DMS 273 (cell line): Measurements from ENCODE around the gene ANKRD44.

Experiments used
- DNase-seq: peaks from one replicate; lab custom pipeline; 2025; ENCODE audit not compliant: unreplicated experiment; lab: John Stamatoyannopoulos, UW

Gene ANKRD44

GRCh38 chr2:196966061-196966460, 344.5 kb downstream of the ANKRD44 start:
- DNase-seq = no peak

- DNase-seq = no peak
Measured at GRCh38 chr2:196965651-196966050, 344.9 kb downstream of the ANKRD44 start.

DNA sequence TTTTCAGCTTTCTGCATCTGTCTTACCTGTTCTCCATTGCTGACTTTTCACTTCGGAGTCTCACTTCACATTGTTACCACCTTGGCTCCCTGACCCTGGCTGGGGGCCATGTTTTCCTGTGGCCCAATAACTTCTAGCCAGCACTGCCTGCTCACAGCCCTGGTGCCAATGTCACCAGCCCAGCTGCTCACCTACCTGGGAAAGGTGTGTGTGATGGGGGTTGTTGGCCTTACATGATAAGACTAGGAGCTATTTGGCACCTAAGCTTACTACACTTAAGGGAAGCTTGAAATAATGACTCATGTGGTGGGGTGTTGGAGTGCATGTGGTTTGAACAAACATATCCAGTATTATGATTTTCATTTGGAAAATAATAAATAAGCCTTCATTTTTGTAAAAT, 346.6 kb downstream of the ANKRD44 start:
- no peak for DNase-seq

DNA sequence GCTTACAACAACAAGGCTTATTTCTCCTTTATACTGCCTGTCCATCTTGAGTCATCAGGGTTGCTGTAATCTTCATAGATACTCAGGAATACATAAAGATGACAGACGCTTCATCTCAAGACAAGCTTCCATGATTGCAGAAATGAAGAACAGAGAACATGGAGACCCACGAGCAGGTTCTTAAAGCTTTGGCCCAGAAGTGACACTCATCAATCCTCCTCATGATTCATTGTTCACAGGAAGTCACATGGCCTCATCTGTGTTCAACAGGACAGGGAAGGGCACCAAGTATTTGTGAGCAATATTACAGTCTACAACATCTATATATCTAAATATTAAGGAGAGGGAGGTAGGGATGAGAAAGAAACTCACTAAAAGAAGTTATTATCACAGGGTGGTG, 347.5 kb downstream of the ANKRD44 start:
- no peak for DNase-seq

- DNase-seq = no peak
Measured at GRCh38 chr2:196962325-196962724, 348.3 kb downstream of the ANKRD44 start.

DNA sequence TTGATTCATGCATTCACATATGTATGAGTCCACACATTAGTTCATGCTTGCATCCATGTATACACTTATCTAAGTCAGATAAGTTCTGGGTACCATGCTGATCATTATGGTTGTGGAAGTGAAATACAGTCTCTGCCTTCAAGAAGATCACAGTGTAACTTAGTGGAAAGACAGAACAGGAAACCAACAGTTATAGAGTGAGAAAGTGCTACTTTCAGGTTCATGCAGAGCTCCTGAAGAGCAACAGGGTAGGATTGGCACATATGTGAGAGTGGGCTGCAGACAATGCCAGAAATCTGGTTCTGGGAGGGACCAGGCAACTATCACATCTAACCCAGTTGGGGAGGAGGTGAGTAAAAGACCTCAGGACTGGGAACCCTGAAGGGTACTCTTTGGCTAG, 348.7 kb downstream of the ANKRD44 start:
- no peak for DNase-seq

- DNase-seq = no peak
Measured at GRCh38 chr2:196959734-196960338, 350.7 kb downstream of the ANKRD44 start.

DNA sequence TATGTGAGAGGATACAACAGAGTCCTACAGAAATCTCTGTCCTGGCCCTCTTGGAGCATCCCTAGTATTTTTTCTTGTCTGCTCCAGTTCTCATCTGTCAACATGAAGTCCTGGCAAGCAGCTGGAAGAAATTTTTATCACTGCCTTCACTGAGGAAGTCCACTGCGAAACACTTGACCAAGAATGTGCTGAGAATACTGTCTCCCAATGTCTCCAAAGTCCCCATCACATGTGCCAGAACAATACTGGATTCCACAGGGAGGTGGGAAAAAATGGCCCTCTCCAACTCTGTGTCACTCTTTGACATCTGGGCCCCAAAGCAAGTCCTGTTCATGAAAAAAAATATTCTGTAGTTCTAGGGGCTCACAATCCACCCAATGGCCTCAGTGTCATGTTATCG, 351.3 kb downstream of the ANKRD44 start:
- DNase-seq = no peak

- DNase-seq = no peak
Measured at GRCh38 chr2:196957881-196958525, 352.6 kb downstream of the ANKRD44 start.

DNA sequence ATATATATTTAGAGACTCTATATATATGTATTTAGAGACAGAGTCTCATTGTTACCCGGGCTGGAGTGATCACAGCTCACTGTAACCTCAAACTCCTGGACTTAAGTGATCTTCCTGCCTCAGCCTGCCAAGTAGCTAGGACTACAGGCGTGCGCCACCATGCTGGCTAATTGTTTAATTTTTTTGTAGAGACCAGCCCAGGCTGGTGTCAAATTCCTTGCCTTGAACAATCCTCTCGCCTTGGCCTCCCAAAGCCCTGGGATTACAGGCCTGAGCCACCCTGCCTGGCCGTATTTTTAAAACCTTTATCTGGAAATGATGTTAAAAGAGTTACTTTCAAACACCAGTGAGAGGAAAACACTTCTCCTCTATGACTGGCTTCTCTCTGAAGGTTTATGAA, 353.1 kb downstream of the ANKRD44 start:
- no peak for DNase-seq

DNA sequence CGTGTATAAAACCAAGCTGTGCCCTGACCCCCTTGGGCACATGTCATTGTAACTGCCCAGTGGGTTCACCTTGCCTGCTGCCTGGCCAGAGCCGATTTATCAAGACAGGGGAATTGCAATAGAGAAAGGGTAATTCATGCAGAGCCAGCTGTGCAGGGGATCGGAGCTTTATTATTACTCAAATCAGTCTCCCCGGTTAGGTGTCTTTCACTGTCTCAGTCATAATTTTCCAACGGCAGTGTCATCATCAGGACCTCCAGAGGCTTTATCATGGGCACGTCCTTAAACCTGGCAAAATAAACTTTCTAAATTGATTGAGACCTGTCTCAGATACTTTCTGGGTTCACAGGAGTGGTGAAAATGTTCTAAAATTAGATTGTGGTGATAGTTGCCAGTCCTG, 354.5 kb downstream of the ANKRD44 start:
- DNase-seq = no peak

GRCh38 chr2:196955036-196955435, 355.5 kb downstream of the ANKRD44 start:
- no peak for DNase-seq

DNA sequence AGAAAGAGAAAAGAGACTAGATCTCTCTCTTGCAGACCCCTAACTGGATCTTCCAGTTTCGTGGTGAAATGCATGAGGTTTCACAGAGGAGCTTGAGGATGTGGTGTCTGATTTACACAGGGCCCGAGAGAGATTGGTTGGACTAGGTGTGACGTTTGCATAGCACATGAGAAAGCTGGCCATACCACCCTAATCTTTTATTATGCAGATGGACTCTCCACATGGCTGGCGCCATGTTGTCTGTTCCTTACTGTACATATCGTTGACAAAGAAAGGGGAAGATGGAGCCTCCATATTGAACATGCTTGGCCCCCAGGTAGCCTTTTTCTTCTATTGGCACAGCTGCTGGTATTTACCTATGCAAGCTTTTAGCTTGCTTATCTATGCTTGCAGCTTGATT, 356.6 kb downstream of the ANKRD44 start:
- no peak for DNase-seq

DNA sequence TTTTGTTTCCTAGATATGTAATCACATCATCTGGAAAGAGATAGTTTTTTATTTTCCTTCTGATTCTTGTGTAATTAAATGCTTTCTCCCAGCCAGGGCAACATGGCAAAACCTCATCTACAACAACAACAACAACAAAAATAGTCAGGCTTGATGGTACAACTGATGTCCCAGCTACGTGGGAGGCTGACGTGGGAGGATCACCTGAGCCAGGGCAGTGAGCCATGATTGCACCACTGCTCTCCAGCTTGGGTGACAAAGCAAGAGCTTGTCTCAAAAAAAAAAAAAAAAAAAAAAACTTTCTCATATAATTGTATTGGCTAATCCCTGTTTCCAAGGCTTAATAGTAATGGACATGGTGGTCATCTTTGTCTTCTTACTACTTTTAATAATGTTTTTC, 357.6 kb downstream of the ANKRD44 start:
- DNase-seq = no peak

GRCh38 chr2:196951973-196952372, 358.6 kb downstream of the ANKRD44 start:
- peak; percentile 8 for DNase-seq

GRCh38 chr2:196949116-196949515, 361.5 kb downstream of the ANKRD44 start:
- DNase-seq = no peak

DNA sequence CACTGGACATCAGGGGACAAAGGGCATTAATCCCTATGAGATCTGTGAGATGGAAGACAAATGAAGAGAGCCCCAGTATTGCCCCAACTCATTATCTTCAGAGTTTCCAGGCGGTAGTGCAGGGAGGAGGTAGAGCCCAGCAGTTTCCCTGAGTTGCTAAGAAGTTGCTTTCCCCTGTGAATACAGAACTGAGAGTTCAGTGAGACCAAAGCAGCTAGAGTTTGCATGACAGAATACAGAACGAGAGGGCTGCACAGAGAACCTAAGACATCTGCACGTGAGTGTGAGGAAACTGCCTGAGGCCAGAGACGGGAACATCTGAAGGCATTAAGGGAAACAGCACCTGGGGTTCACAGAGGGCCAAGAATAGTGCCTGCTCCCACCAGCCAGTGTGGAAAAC, 366.0 kb downstream of the ANKRD44 start:
- no peak for DNase-seq

DNA sequence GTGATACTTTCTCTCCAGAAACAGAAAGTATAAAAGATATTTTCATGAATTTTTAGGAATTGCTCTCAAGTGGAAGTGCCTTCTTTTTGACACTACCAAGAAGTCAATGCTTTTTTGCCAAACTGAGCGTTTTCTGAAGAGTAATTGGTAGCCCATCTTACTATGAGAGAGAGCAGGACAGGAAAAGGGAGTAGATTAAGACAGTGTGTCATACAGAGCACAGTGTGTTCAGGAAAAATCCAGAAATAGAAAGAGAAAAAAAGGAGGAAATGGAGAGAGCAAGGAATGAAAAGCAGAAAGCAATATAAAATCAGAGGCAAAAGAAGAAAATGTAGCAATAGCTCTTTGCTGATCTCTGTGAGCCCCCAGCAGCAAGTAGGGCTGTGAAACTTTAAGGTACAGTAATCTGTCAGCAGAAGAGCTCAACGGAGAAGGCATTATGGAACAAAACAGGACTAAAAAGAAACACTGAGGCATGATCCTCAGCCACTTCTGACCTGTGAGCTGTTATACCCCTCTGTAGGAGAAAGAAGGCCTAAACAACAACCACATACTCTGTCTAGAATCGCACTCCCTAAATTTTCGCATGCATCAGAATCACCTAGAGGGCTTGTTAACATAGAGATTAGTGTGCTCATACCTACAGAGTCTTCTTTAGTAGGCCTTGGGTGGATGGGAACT, 369.0 kb downstream of the ANKRD44 start:
- DNase-seq = no peak

GRCh38 chr2:196939371-196939770, 371.2 kb downstream of the ANKRD44 start:
- no peak for DNase-seq
